ENCODE measurements around the gene GPAT2.
"Not testable (repeated sequence)": the region's sequence is repeated elsewhere in the genome, so short reads cannot be mapped to it uniquely, and the experiment has no call there.

DNA sequence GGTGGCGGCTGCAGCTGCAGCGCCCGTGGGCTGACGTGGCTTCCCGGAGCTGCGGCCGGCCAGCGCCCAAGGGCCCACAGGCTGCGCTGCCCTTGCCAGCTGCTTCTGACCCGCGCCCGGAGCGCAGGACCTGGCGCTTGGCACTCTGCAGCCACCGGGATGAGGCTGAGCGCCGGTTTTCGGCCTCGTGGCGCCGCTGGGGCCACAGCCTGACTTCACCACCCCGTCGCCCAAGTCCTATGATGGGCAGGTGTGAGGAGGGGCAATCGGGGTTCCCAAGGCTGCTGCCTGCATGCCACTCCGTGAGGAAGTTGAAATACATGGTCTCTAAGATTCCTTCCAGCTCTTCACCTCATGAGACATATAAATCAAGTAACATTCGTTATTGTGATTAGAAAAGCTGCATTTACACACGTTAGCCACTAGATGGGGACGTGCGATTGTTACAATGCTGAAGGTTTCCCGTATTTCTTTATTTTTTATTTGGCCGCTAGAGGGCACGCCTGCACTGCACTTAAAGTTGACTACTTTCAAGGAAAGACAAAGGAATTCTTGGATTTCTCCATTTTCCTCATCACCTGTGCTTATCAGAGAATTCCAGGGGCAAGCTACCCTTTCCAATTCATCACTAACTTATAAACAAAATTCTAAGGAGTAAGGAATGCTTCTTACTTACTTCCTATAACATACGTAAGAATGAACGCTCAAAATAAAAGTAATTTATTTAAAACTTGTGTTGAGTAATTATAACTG is 42.0 kb downstream of the GPAT2 start:
- TF ChIP-seq, protein P1, sequence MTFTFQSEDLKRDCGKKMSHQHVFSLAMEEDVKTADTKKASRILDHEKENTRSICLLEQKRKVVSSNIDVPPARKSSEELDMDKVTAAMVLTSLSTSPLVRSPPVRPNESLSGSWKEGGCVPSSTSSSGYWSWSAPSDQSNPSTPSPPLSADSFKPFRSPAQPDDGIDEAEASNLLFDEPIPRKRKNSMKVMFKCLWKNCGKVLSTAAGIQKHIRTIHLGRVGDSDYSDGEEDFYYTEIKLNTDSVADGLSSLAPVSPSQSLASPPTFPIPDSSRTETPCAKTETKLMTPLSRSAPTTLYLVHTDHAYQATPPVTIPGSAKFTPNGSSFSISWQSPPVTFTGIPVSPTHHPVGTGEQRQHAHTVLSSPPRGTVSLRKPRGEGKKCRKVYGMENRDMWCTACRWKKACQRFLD (CRISPR knock-in tag; IDR thresholded peaks at IDR 0.05; ENCODE audit: borderline replicate concordance): not testable (repeated sequence)
- not testable (repeated sequence) for TF ChIP-seq POLR2AphosphoS2 (IDR thresholded peaks at IDR 0.05; ENCODE audit: low read depth, low read length)

All from HepG2 (cell line).